ENCODE measurements around the gene PPARD. TPM values are rescaled to one million over a fixed set of nuclear protein-coding genes. Genes with fewer than 3 reads are reported as not detected.

PPARD gene
- polyA plus RNA-seq, 4 donors = 7.8 to 29.4 (median 13.8) TPM

DNA sequence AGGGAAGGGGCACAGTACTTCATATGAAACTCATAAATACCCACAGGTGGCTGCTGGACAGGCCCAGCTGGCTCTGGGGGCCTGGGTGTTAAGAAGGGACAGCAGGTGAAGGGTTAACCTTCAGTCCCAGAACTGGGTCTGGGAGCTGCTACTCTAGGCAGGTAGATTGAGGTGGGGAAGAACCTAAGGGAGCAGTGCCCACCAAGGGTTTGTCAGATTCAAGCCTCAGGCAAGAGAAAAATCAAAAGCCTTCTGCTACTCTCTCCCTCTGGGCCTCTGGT, 131.4 kb downstream of the PPARD start:
- Histone ChIP-seq H3K4me1 (ENCODE audit: control insufficient read depth in 3 of 3, insufficient read depth in 2 of 3, low read depth in 1 of 3, low read length in 2 of 3) (peaks cover 0 to 9% (median 0%) of the 10 kb centered on the region in 3 donors), H3K36me3 (ENCODE audit: control insufficient read depth in 3 of 3, insufficient read depth in 2 of 3, low read depth in 1 of 3, low read length in 3 of 3) (peaks cover 3 to 91% (median 5%) of the 10 kb centered on the region in 3 donors), H3K9me3 (ENCODE audit: control insufficient read depth in 2 of 2, insufficient read depth in 1 of 2, low read depth in 1 of 2, low read length in 1 of 2) (no peaks in the 10 kb centered on the region), H3K4me3 (ENCODE audit: low read depth in 1 of 3, low read length in 3 of 3) (no peak overlapping the region), H3K27ac (ENCODE audit: low read depth in 1 of 3, low read length in 2 of 3) (no peak overlapping the region), H3K27me3 (ENCODE audit: control insufficient read depth in 3 of 3, insufficient read depth in 3 of 3, low read length in 3 of 3) (no peaks in the 10 kb centered on the region)
- no peak for DNase-seq
- FAIRE-seq = no peak

GRCh38 chr6:35474131-35474941, 132.0 kb downstream of the PPARD start:
- WGBS, 3 donors = 85 to 87% (median 86%) methylated on average over 12 to 14 of the region's 14 CpGs
- Histone ChIP-seq H3K4me1 (ENCODE audit: control insufficient read depth in 3 of 3, insufficient read depth in 2 of 3, low read depth in 1 of 3, low read length in 2 of 3) (peaks cover 0 to 9% (median 0%) of the 10 kb centered on the region in 3 donors), H3K27me3 (ENCODE audit: control insufficient read depth in 3 of 3, insufficient read depth in 3 of 3, low read length in 3 of 3) (no peaks in the 10 kb centered on the region), H3K4me3 (ENCODE audit: low read depth in 1 of 3, low read length in 3 of 3) (no peak overlapping the region), H3K36me3 (ENCODE audit: control insufficient read depth in 3 of 3, insufficient read depth in 2 of 3, low read depth in 1 of 3, low read length in 3 of 3) (peaks cover 5 to 91% (median 6%) of the 10 kb centered on the region in 3 donors), H3K27ac (ENCODE audit: low read depth in 1 of 3, low read length in 2 of 3) (no peak overlapping the region), H3K9me3 (ENCODE audit: control insufficient read depth in 2 of 2, insufficient read depth in 1 of 2, low read depth in 1 of 2, low read length in 1 of 2) (no peaks in the 10 kb centered on the region)
- no peak for DNase-seq
- FAIRE-seq = no peak

DNA sequence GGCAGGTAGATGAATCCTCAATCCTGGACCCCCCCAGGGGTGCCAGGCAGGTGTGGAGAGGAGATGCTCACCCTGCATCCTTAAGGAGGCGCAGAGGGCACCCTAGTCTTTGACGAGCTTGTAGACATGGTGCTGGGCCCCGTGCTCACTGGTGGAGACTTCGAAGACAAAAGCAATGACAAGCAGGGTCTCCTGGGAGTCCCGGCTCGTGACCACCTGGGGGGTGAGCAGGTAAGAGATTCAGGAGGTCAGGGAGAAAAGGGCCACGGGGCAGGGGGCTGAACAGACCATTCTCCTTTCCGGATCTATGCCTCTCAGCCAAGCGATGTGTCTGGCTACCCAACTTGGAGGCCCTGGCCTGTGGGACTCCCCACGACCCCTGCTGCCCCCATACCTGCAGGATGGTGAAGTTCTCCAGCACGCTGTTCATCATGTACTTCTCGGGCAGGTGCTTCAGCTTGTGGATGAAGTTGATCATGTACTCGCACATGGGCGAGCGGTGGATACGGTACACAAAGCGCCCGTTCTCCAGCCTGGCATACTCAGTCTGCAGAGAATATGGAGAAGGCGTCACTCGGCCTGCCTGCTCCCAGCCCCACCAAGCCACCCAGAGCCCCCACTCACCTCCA, 132.7 kb downstream of the PPARD start:
- no peak overlapping the region for H3K27ac ChIP-seq (ENCODE audit: low read depth in 1 of 3, low read length in 2 of 3)
- WGBS, 3 donors = 90 to 92% (median 92%) methylated on average over 20 of the region's 20 CpGs
- peaks cover 5 to 91% (median 8%) of the 10 kb centered on the region in 3 donors for H3K36me3 ChIP-seq (ENCODE audit: control insufficient read depth in 3 of 3, insufficient read depth in 2 of 3, low read depth in 1 of 3, low read length in 3 of 3)
- H3K4me3 ChIP-seq (ENCODE audit: low read depth in 1 of 3, low read length in 3 of 3) = no peak overlapping the region
- H3K27me3 ChIP-seq (ENCODE audit: control insufficient read depth in 3 of 3, insufficient read depth in 3 of 3, low read length in 3 of 3) = no peaks in the 10 kb centered on the region
- no peak for FAIRE-seq
- H3K9me3 ChIP-seq (ENCODE audit: control insufficient read depth in 2 of 2, insufficient read depth in 1 of 2, low read depth in 1 of 2, low read length in 1 of 2) = no peaks in the 10 kb centered on the region
- no peak for DNase-seq
- H3K4me1 ChIP-seq (ENCODE audit: control insufficient read depth in 3 of 3, insufficient read depth in 2 of 3, low read depth in 1 of 3, low read length in 2 of 3) = peaks cover 0 to 5% (median 0%) of the 10 kb centered on the region in 3 donors

DNA sequence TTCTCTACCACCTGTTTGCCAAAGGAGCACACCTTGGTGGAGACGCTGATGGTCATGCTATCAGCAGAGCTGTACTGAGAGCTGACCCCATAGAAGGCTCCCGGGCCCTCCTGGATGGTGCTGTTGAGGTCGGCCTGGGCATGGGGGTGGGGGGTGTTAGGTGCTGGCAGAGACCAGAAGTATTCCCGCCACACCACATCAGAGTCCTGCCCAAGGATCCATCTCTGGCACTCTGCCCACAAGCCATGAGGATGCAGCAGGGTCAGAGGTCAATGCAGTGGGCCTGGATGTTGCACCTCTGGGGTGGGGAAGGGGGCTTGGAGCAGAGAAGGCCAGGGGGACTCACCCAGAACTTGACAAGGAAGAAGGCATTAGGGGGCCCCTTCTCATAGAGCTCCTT, 133.2 kb downstream of the PPARD start:
- Histone ChIP-seq H3K27ac (ENCODE audit: low read depth in 1 of 3, low read length in 2 of 3) (no peak overlapping the region), H3K4me3 (ENCODE audit: low read depth in 1 of 3, low read length in 3 of 3) (no peak overlapping the region), H3K9me3 (ENCODE audit: control insufficient read depth in 2 of 2, insufficient read depth in 1 of 2, low read depth in 1 of 2, low read length in 1 of 2) (no peaks in the 10 kb centered on the region), H3K27me3 (ENCODE audit: control insufficient read depth in 3 of 3, insufficient read depth in 3 of 3, low read length in 3 of 3) (no peaks in the 10 kb centered on the region), H3K36me3 (ENCODE audit: control insufficient read depth in 3 of 3, insufficient read depth in 2 of 3, low read depth in 1 of 3, low read length in 3 of 3) (peaks cover 5 to 91% (median 8%) of the 10 kb centered on the region in 3 donors), H3K4me1 (ENCODE audit: control insufficient read depth in 3 of 3, insufficient read depth in 2 of 3, low read depth in 1 of 3, low read length in 2 of 3) (peaks cover 0 to 2% (median 0%) of the 10 kb centered on the region in 3 donors)
- no peak for DNase-seq
- FAIRE-seq = no peak
- 58 to 86% (median 73%) methylated on average over 4 of the region's 4 CpGs for WGBS, 3 donors

GRCh38 chr6:35476004-35476403, 133.6 kb downstream of the PPARD start:
- H3K9me3 ChIP-seq (ENCODE audit: control insufficient read depth in 2 of 2, insufficient read depth in 1 of 2, low read depth in 1 of 2, low read length in 1 of 2) = no peaks in the 10 kb centered on the region
- 62 to 77% (median 72%) methylated on average over 14 of the region's 14 CpGs for WGBS, 3 donors
- peaks cover 5 to 92% (median 8%) of the 10 kb centered on the region in 3 donors for H3K36me3 ChIP-seq (ENCODE audit: control insufficient read depth in 3 of 3, insufficient read depth in 2 of 3, low read depth in 1 of 3, low read length in 3 of 3)
- DNase-seq (no peak), FAIRE-seq (no peak)
- no peak overlapping the region for H3K27ac ChIP-seq (ENCODE audit: low read depth in 1 of 3, low read length in 2 of 3)
- no peaks in the 10 kb centered on the region for H3K27me3 ChIP-seq (ENCODE audit: control insufficient read depth in 3 of 3, insufficient read depth in 3 of 3, low read length in 3 of 3)
- no peaks in the 10 kb centered on the region for H3K4me1 ChIP-seq (ENCODE audit: control insufficient read depth in 3 of 3, insufficient read depth in 2 of 3, low read depth in 1 of 3, low read length in 2 of 3)
- H3K4me3 ChIP-seq (ENCODE audit: low read depth in 1 of 3, low read length in 3 of 3) = no peak overlapping the region

DNA sequence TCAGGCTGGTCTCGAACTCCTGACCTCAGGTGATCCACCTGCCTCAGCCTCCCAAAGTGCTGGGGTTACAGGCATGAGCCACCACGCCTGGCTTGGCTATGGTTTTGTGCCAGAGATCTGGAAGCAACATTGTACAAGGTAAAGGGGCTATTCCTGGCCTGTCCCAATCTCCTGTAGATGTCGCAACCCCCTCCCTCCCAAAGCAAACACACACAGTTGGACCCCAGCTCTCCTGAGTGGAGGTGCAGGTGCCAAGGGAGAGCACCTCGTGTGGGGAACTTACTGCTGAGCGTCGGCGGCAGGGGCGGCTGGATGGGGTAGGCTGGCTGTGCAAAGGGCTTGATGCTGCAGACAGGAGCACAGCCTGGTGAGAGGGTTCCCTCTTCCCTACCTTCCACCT, 134.7 kb downstream of the PPARD start:
- H3K27ac ChIP-seq (ENCODE audit: low read depth in 1 of 3, low read length in 2 of 3) = no peak overlapping the region
- no peaks in the 10 kb centered on the region for H3K4me1 ChIP-seq (ENCODE audit: control insufficient read depth in 3 of 3, insufficient read depth in 2 of 3, low read depth in 1 of 3, low read length in 2 of 3)
- DNase-seq = no peak
- no peaks in the 10 kb centered on the region for H3K9me3 ChIP-seq (ENCODE audit: control insufficient read depth in 2 of 2, insufficient read depth in 1 of 2, low read depth in 1 of 2, low read length in 1 of 2)
- 86 to 89% (median 88%) methylated on average over 8 of the region's 8 CpGs for WGBS, 3 donors
- H3K27me3 ChIP-seq (ENCODE audit: control insufficient read depth in 3 of 3, insufficient read depth in 3 of 3, low read length in 3 of 3) = no peaks in the 10 kb centered on the region
- peaks cover 5 to 93% (median 8%) of the 10 kb centered on the region in 3 donors for H3K36me3 ChIP-seq (ENCODE audit: control insufficient read depth in 3 of 3, insufficient read depth in 2 of 3, low read depth in 1 of 3, low read length in 3 of 3)
- no peak overlapping the region for H3K4me3 ChIP-seq (ENCODE audit: low read depth in 1 of 3, low read length in 3 of 3)
- FAIRE-seq = no peak

Other genes starting within 250 kb of the PPARD start
- under 1 TPM in 1 of 4 donors, not detected in 3; 0.03 TPM for gene TCP11, start 201.2 kb upstream of the PPARD start, polyA plus RNA-seq
- gene SCUBE3, start 128.6 kb upstream of the PPARD start, polyA plus RNA-seq = 1 to 10 TPM in 1 of 4 donors, under 1 TPM in 1, not detected in 2; 0.12 to 3.0 TPM
- gene ZNF76, start 82.8 kb upstream of the PPARD start, polyA plus RNA-seq = 10 to 100 TPM; 16.2 to 33.9 (median 24.4) TPM
- 10 to 100 TPM in 2 of 4 donors, 1 to 10 TPM in 2; 4.7 to 16.2 (median 12.3) TPM for gene DEF6, start 44.7 kb upstream of the PPARD start, polyA plus RNA-seq
- gene FANCE, start 109.8 kb downstream of the PPARD start, polyA plus RNA-seq = 10 to 100 TPM in 1 of 4 donors, 1 to 10 TPM in 3; 1.6 to 10.3 (median 3.1) TPM
- gene RPL10A, start 125.8 kb downstream of the PPARD start, polyA plus RNA-seq = 1,000 to 10,000 TPM in 3 of 4 donors, 100 to 1,000 TPM in 1; 724 to 2,603 (median 2,051) TPM
- gene TEAD3, start 154.5 kb downstream of the PPARD start, polyA plus RNA-seq = 10 to 100 TPM; 13.4 to 35.6 (median 19.0) TPM
- under 1 TPM in 1 of 4 donors, not detected in 3; 0.72 TPM for gene TULP1, start 170.3 kb downstream of the PPARD start, polyA plus RNA-seq

Measured in small intestine (tissue), 7 donors.